Retina (tissue), 1 donor: ENCODE measurements around the gene LAMC2.
"Not testable (repeated sequence)": the region's sequence is repeated elsewhere in the genome, so short reads cannot be mapped to it uniquely, and the experiment has no call there.

Experiments used
- DNase-seq: peaks from one replicate; pipeline ENCODE4 v3.0.0-alpha.2; 2016

LAMC2 gene

DNA sequence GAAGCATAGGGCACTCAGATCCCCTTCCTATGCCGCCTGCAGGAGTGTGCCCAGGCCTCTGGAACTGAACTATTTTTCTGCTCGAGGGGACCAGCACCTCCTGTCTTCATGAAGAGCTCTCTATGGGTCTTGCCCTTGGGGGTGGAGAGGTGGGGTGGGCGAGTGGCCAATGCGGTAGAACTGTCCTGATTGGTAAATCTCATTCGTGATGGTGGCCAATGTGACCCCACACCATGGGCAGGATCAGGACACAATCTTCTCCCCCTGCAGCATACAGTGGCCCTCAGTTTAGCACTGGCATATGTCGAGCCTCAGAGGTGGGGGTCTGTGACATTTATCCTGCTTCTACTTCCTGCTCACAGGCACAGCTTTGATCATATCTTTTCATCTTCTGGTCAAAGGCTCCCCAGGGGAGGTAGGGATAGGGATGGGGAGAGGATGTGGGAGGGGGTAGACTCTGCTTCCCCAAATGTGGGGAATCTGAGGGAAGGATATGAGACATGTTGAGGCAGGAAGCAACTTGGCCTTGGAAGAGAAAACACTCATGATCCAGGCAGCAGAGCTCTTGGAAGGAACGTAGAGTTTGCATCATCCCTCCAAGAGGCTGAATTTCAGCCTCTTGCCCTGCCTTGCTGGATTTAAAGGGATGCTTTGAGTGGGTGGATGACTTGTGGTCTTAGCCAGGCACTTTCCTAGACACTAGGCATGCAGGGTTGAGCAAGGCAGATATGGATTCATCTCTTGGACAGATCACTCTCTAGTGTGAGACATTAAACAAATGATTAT, 81.8 kb downstream of the LAMC2 start:
- DNase-seq = no peak

DNA sequence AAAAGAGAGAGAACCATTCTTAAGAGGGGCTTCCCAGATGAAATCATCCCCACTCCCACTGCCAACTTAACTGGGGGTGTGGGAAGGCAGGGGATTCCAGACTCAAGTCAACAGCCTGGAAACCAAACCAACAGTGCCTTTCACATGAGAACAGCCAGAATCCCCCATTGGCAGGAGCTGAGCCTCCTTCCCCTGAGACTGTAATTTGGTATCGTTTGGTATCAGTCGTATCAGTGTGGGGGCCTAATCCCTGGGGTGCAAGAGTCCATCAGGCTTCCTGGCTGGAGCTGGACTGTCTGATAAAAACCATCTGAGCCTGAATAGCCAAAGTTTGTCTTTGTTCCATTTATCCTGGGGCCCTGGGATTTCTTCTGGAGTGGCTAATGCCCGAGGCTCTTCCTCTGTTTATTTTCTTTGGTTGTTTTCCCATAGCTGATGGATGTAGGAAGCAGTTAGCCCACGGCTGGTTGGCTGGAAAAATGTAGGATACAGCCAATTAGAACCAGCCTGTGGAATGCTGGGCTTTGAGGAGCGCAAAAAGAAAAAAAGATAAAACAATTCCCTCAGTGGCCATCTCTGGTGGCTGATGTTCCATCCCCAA, 84.6 kb downstream of the LAMC2 start:
- DNase-seq = no peak

DNA sequence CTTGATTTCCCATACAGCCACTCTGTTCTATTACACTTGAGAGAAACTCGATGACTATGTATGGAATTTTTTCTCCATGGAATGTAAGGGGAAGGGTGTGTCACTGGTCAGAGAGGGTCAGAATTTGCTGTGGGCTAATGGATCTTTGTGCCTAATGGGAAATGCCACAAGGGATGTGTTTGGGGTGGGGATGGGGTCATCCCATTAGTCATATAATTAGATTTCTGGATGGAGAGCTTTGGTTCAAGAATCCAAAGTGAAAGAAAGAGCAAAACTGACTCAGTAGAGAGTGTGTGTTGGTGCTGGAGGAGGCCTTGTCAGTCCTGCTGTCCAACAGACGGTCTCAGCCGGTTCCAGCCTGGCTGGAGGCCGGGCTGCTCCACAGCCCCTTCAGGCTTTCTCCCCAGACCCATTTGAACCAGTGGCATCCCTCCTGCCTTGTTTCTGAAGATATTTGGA, 86.4 kb downstream of the LAMC2 start:
- DNase-seq = no peak

DNA sequence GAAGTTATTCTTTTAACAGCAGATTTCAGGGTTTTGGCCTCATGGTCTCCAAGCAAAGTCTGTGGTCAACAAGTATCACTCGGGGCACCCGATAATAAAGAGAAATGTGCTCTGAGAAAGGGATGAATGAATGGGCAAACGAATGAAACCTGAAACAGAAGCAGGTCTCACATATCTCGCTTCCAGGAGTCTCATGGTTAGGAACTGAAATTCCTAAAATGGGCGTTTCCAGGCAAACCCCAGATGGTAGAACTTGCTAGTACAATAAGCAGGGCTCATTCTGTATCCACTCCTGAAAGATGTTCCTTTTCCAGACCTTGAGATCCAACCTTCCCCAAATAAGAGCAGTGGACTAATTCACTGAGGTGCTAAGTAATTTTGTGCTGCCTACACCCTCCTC, 87.2 kb downstream of the LAMC2 start:
- no peak for DNase-seq

DNA sequence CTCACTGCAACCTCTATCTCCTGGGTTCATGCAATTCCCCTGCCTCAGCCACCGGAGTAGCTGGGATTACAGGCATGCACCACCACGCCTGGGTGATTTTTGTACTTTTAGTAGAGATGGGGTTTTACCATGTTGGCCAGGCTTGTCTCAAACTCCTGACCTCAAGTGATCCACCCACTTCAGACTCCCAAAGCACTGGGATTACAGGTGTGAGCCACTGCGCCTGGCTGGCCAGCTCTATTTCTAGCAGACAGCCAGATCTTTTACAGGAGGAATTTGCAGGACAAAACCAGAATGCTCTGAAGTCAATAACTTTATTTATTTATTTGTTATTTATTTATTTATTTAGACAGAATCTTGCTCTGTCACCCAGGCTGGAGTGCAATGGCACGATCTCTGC, 87.9 kb downstream of the LAMC2 start:
- DNase-seq = not testable (repeated sequence)

DNA sequence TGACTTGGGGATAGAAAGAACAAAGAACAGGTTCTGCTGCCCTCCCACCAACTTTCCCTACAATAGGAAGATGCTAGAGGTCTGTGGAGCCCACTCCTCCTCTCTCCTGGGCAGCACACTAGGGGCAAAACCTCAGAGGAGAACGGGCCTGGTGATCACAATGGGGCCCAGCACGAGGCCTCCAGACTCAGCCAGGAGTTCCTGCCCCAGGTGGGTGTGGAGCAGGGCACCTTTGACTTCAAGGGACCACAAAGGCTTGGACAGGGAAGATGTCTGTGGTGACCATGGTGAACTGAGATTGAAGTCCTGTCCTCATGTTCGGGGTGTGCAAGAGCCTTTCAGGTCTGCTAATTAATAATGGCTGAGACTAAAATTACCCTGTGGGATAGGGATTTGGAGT, 88.8 kb downstream of the LAMC2 start:
- no peak for DNase-seq

DNA sequence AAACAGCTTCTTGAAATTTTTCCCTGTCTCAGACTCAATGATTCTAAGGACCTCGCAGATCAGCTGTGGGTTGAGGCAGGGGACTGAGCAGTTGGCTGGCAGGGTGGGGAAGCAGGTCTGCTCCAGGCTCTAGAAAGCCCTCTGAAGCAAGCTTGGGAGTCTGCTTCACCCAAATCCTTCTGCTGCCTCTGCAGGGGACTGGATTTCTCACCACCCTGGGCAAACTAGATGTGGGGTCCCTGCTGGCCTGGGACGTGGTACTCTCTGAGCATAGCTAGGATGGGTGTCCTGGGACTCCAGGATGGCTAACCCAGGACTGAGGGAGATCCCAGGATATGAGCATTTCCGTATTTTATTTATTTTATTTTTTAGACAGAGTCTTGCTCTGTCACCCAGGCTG, 89.3 kb downstream of the LAMC2 start:
- DNase-seq = no peak

DNA sequence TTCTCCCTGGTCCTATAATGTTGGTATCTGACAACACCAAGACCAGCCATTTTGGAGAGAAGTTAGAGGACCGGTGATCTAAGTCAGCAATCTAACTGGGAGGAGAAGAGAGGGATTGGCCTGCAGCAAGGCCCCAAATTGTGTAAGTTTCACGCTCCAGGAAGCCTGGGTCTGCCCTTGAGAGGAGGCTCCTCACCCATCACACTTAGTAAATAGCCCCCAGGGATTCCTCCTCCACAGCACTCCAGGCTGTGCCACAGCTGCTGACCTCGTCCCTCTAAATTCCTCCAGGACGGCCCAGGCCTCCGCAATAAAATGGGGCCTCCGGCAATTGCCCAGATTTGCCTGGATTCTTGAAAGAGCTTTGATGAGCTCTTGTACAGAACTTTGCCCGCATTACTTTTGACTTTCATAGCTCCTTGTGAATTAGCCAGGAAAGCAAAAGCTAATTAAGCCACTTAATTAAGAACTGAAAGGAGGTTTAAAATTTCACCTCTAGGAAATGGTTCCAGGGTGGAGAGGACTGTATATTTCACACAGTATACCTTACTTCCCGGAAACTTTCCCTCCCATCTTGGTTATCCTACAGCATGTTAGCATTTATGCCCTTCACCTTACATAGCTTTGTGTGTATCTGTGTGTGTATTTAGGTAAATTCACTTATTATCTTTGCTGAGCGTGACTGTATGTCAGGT, 90.5 kb downstream of the LAMC2 start:
- no peak for DNase-seq

DNA sequence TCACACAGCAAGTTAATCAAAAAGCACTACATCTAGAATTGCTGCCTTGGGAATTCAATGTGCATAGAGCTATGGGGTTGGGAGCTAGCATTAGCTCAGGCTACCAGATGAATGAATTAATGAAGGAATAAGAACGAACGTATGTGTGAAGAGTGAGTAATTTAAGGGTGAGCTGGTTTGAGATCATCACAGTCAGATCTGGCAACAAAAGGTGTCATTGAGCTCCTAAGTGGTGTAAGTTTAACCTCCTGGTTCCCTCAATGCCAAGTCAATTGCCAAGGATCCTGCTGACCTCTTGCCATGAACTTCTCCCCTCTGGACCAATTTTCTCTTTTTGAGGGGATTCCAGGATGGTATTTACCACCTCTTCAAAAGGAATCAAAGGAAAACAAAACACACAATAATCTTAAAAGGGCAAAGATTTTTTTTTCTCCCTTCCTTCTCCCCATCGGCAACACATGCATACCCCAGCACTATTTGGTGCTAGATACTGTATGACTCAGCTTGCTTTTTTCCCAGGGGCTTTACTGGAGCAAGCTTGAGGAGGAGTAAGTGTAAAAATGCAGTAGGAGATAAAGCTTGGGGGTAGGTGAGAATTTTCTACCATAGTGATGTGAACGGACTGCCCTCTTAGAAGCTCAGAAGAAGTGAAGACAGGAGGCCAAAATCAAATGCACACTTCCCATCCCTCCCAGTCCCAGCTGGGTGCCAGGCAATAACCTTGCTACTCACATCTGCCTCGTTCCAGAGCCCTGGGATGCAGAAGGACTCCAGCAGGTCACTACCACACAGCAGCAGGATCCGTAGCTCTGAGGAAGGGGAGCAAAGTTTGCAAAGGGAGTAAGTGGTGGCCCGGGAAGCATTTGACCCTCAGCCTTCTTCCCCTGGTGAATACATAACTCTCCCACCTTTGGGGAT, 92.0 kb downstream of the LAMC2 start:
- DNase-seq = no peak

DNA sequence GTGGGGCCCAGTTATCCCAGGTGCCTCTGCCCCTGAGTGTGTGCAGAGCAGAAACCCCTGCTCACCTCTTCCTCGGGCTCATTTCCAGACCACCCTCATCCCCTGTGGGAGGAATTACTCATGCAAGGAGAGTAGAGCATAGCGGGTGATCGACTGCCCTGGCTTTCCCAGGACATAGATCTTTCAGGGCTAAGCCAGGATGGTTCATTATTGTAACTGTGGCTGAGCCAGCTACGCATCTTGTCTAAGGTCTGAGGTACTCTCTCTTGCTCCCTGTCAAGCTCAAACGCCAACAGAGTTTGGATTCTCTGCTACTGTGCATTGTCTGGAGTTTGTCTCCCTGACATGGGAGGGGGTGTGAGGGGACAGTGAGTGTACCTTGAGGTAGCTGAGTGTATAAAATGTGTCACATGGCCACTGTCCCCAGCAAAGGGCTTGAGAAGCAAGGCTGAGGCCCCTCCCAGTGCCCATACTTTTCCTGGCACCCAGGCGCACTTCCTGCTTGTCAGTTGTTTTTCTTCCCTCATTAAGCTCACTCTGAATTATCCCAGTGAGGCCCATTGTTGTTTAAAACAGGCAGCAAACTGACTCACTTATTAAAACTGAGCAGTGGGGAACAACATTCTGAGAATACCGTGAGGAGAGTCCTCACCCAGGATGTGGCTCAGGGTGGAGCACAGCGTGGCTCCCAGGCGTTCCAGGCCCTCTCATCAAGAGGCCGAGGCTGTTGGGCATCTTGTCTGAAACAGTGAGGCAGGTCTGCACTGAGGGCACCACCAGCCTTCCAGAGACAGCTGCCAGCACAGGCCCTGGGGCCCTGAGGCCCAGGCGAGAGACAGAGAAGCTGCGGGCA, 92.9 kb downstream of the LAMC2 start:
- peak; percentile 39 for DNase-seq

DNA sequence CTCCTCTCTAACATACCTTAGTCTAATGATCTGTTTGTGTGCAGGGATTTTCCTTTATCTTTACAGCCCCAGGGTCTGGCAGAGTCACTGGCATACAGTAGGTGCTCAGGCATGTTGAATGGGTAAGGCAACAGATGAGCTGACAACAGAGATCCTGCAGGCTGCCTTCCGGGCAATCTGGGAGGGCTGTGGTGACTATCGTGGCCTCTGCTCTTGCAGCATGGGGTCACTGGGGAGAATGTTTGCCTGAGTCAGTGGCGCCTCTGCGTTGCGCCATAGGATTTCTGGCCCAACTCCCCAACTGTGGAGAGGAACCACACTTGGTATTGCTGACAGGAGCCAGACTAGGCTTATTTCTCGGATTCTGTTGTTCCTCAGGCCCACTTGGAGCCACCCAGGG, 93.8 kb downstream of the LAMC2 start:
- DNase-seq = no peak

DNA sequence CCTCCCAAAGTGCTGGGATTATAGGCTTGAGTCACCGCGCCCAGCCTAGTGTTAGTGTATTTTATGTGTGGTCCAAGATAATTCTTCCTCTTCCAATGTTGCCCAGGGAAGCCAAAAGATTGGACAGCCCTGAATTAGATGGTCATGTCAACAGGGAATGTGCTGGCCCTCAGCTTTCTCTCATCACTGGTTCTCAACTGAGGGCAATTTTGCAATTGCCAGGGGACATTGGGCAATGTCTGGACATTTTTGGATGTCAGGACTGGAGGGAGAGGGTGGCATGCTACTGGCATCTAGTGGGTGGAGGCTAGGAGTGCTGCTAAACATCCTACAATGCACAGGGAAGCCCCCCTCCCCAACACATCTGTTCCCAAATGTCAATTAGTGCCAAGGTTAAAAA, 95.0 kb downstream of the LAMC2 start:
- no peak for DNase-seq

DNA sequence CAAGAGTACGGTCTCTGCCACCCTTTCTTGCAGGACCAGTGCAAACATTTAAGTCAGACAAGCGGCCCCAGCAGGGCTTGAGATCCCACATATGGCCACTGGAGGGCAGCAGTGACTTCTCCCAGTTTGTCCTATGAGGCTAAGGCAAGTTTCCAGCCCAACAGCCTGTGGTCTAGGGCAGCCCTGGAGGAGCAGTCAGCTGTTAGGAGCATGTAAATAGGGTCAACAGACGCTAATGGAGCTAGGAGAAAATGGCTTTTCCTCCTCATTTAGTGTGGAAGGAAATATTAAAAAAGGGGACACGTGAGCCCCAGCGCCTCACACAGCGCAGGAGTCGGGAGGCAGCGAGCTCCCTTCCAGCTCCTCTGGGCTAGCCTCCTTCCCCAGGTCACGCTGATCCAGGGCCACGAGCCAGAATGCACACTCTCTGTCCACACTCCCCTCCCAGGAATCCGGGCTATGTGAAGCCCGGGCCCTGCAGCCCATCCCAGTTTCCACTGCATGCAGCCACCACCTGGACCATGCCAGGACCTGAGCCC, 95.6 kb downstream of the LAMC2 start:
- peak; percentile 92 for DNase-seq

DNA sequence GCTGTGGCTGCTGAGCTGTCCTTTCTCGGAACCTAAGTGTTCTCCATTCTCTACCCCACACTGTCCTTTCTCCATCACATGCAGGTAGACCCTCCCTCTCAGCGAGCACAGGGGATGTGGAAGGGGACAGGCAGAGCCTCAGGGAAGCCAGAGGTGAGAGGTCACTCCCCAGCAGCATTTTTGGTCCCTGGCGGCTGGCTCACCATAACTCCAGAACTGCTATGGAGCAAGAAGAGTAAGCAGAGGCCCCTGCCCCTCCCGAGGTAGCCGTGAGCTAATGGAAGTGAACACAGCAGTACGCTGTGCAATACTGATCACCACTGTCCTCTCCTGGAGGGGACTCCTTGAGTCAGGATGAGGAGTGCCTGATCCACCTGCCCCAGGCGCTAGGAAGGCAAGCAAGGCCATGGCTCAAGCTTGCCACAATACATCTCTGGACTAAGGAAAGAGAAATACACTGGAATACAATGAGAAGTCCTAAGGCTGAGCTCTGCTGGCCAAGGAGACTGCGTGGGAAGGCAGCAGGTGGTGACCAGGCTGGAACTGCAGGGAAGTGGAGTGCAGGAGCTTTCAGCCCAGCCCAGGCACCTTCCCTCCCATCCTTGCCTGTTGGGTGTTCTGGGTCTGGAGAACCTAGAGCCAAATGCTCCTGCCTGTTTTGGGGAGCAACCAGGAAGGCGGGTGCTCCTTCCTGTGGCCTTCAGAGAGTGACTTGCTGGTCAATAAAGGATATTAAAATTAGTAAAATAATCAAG, 96.2 kb downstream of the LAMC2 start:
- no peak for DNase-seq

DNA sequence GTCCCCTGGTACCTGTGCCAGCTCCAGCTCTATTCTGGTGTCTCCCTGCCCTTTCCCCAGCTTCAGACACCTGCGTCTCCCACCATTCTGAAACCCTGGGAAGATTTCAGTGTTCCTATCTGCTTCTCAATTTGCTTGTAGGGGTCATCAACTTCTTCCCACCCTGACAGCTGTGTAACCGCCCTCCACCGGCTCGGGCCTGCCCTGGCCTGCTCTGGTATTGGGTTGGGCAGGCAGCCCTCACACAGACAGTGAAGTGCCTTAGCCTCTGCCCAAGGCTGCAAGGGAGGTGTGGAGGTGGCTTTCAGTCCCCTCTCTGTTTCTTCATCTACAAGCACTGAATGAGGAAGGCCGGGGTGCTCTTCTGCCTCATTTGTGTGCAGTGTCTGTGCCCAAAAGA, 97.2 kb downstream of the LAMC2 start:
- no peak for DNase-seq

DNA sequence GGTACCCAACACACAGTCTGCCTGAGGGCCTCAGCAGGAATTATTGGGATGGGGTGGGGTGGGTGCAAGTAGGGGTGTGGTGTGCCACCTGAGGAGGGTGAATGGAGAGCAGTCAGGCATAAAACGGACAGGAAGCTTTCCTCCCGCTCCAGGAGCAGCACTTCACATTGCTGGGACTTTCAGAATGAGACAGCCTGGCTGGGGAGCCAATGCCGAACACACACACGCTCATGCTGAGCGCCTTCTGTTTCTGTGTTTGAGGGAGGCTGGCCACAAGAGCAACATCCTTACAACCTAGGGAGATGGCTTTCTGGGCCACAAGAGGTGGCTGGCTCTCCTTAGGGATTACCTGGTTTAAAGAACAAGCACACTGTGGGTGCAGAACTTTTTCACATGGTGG, 98.0 kb downstream of the LAMC2 start:
- no peak for DNase-seq

DNA sequence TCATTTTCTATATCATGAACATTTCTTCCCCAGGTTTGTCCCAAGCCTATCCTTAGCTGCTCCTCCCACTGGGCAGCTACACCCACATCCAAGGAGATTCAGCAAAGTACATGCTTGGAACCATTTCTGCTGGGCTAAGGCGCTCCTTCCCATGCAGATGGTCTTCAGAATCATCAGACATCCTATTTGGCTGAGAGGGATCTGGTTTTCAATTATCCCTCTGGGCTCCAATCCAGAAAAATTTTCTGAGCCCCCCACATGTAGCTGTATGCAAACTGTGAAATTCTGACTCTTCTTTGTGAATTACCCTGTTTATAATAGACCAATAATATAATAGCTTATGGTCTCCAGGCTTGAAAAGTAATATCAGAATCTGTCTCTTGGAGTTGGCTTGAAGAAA, 99.2 kb downstream of the LAMC2 start:
- no peak for DNase-seq

DNA sequence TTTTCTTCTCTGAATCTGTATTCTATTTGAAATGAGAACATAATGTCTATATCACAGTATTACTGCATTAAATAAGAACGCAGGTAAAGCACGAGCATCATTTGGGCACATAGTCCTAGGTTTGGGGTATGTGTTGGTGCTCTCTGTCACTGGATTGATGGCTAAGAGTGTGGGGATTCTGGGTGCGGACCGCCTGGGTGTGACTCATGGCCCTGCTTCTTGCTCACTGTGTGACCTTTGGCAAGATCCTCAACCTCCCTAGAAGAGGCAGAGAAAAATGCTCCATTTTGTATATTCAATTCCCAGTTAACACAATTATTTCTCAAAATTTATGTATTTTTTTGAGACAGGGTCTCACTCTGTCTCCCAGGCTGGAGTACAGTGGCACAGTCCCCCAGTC, 99.7 kb downstream of the LAMC2 start:
- no peak for DNase-seq

DNA sequence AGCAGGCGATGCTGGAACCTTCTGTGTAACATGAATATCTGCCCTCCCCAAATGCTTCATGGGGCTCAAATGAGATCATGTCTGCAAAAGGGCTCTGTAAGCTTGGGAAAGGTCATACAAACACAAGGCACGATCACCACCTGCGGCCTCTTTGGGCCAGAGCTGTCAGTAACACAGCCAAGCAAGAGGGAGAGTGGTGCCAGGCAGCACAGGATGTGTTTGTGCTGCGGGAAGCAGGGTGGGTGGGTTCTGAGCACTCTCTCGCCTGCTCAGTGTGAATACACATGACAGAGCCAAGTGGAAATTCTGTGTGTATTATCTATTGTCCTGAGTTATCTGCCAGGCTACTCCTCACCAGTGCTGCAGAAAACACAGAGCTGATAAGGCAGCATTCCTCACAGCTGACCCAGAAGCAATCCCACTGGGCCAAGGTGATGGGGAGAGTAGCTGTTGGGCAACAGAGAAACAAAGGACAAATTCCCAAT, 101.2 kb downstream of the LAMC2 start:
- DNase-seq = no peak

DNA sequence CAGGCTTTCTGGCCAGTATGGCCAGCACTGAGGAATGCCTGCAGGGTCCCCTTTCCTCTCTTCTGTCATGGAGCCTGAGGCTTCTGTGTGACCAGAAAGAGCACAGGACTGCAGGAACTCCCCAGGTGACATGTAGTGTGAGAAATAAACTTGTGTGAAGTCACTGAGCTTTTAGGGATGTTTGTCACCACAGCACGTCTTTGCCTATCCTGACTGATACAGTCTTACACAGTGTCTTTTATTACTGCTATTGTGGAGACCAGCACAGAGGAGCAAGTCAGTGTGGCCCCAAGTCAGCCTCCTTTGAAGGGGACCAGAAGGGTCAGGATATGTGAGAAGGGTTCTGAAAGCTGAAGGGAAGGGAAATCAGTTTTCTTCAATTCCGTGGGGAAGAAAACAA, 102.5 kb downstream of the LAMC2 start:
- no peak for DNase-seq

DNA sequence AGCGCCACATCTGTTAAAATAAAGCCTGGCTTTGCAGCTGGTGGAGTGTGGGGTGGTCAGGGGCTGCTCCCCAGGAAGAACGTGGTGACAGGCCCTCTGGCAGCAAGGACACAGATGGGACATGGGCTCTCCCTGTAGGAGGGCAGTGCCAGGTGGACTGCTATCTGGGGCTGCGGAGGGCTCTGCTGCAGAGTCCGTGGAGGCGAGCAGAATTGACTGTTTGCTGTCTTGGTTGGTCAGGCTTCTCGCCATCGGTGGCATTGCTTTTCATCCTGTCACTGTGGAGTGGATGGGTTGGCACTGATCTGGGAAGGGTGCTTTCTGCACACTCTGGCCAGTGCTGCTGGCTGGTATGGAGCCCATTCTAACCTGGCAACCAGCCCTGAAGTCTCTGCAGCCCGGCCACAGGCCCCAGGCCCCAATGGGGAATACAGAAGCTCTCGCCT, 103.0 kb downstream of the LAMC2 start:
- DNase-seq = no peak
